Adrenal gland (tissue), 5 donors: ENCODE data around the gene ZNF827.

Experiments
- CTCF ChIP-seq, 6 experiments: fragments of 450-650 bp in 4 of 6; fragments of 200-600 bp in 2 of 6; sonication (generic) in 1 of 6; IDR thresholded peaks; 1 replicate in 5 of 6; 2 replicates in 1 of 6; pipeline versions ENCODE4 v1.5.1 to v1.8.0; 2016 to 2021; ENCODE audit warnings: antibody characterized with exemption in 6 of 6, mild to moderate bottlenecking in 2 of 6, moderate library complexity in 1 of 6
- POLR2A ChIP-seq, 2 donors: fragments of 450-650 bp; IDR thresholded peaks; one replicate each; pipeline ENCODE4 v1.6.1; 2017; ENCODE audit warnings: antibody characterized with exemption in 2 of 2, mild to moderate bottlenecking in 2 of 2, moderate library complexity in 1 of 2
- donor health status: DM: no; HTN: no; CAD: no.

GRCh38 chr4:145816091-145816490 is 122.5 kb downstream of the ZNF827 start:
- no peak for TF ChIP-seq POLR2A (IDR thresholded peaks at IDR 0.05)
- no peak for TF ChIP-seq CTCF (IDR thresholded peaks at IDR 0.05)
